Naive thymus-derived CD8-positive, alpha-beta T cell (primary cell): Measurements from ENCODE around the gene PRELP. TPM values are rescaled to one million over a fixed set of nuclear protein-coding genes. Genes with fewer than 3 reads are reported as not detected.

Experiments used
- ATAC-seq, 2 donors: fragments of 150-1000 bp; cut with Tn5 transposase in 1 of 2; sonication (Bioruptor Pico), chemical (Tn5 transposase) in 1 of 2; 1 replicate in 1 of 2; 2 replicates in 1 of 2; pipeline ENCODE4 v1.10.0; 2021; ENCODE audit warnings: mild to moderate bottlenecking in 2 of 2, moderate library complexity in 2 of 2
- POLR2A ChIA-PET: fragments of 350-600 bp; sonication (Branson Sonifier 250); formaldehyde crosslinking; loops from one replicate; lab custom pipeline; 2021; ENCODE audit warnings: antibody characterized with exemption; lab: Charles Lee
- DNase-seq, 10 donors: peaks; one replicate each; pipeline versions ENCODE4 v3.0.0 to v3.0.0-alpha.2; 2020 to 2022
- H3K27ac Mint-ChIP-seq, 10 donors: one replicate each; pipeline ENCODE4 v1.8.0; 2020 to 2022; ENCODE audit warnings: mild to moderate bottlenecking in 10 of 10, mixed read lengths in 10 of 10, moderate library complexity in 4 of 10, inconsistent platforms in 1 of 10
- H3K27me3 Mint-ChIP-seq, 5 donors: one replicate each; pipeline ENCODE4 v1.8.0; 2021 to 2022; ENCODE audit warnings: mixed read lengths in 5 of 5
- H3K36me3 Mint-ChIP-seq, 3 donors: one replicate each; pipeline ENCODE4 v1.8.0; 2020 to 2022; ENCODE audit warnings: mixed read lengths in 3 of 3, mild to moderate bottlenecking in 2 of 3, inconsistent platforms in 1 of 3
- H3K4me1 Mint-ChIP-seq, 4 donors: one replicate each; pipeline ENCODE4 v1.8.0; 2021 to 2022; ENCODE audit warnings: mixed read lengths in 4 of 4
- H3K4me3 Mint-ChIP-seq, 10 donors: one replicate each; pipeline ENCODE4 v1.8.0; 2020 to 2022; ENCODE audit warnings: mild to moderate bottlenecking in 10 of 10, mixed read lengths in 10 of 10, moderate library complexity in 6 of 10, inconsistent platforms in 1 of 10
- H3K9me3 Mint-ChIP-seq, 9 donors: one replicate each; pipeline ENCODE4 v1.8.0; 2020 to 2022; ENCODE audit warnings: mixed read lengths in 9 of 9, mild to moderate bottlenecking in 3 of 9, inconsistent platforms in 1 of 9, moderate library complexity in 1 of 9
- polyA plus RNA-seq, 3 donors: library from polyadenylated mRNA; unstranded; fragments of 300-500 nt; fragmentation: Illumina TruSeq; gene quantifications; one replicate each; pipeline ENCODE4 v1.2.3, GENCODE V29; 2021
- total RNA-seq, 8 experiments: library from RNA in 2 of 8; stranded (reverse) in 2 of 8; gene quantifications; one replicate each; pipeline ENCODE4 v1.2.3 and lab custom pipeline; 2021 to 2026

Gene PRELP
- total and polyA plus RNA-seq, 5 experiments from 2014 or later: not detected

DNA sequence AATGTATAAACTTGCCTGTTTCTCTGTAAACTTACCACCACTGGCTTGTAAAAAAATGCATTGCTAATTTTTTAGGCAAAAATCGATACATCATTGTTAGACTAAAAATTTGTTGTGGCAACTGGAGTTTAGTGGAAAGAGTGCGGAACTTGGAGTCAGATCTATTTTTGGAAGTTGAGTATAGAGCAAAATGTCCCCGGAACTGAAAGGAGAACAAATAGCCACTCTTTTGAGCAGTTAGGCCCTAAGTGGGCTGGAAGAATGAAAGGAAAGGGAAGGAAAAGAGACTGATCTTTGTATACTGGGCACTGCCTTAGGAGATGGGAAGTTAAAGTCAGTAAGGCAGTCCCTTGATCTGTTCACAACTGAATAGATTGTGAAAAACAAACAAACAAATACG lies 48.5 kb downstream of the PRELP start:
- peaks cover 0 to 1% (median 0%) of the 10 kb centered on the region in 5 donors for H3K27me3 Mint-ChIP-seq
- H3K27ac Mint-ChIP-seq: peak overlapping the region in 1 of 10 donors; percentile 0
- H3K36me3 Mint-ChIP-seq: no peaks in the 10 kb centered on the region
- ATAC-seq (no peak), DNase-seq (no peak)
- no peak overlapping the region for H3K4me3 Mint-ChIP-seq
- POLR2A ChIA-PET: no interaction called here
- H3K4me1 Mint-ChIP-seq: peaks cover 0 to 2% (median 0%) of the 10 kb centered on the region in 4 donors
- H3K9me3 Mint-ChIP-seq: no peaks in the 10 kb centered on the region

- no peak for ATAC-seq
- POLR2A ChIA-PET: no interaction called here
- no peaks in the 10 kb centered on the region for H3K9me3 Mint-ChIP-seq
- H3K27me3 Mint-ChIP-seq: peaks cover 0 to 1% (median 0%) of the 10 kb centered on the region in 5 donors
- no peaks in the 10 kb centered on the region for H3K36me3 Mint-ChIP-seq
- H3K4me3 Mint-ChIP-seq: no peak overlapping the region
- H3K27ac Mint-ChIP-seq: peak overlapping the region in 1 of 10 donors; percentile 30
- DNase-seq: no peak
- peaks cover 2 to 5% (median 4%) of the 10 kb centered on the region in 4 donors for H3K4me1 Mint-ChIP-seq
Measured at GRCh38 chr1:203524824-203525223, 49.2 kb downstream of the PRELP start.

DNA sequence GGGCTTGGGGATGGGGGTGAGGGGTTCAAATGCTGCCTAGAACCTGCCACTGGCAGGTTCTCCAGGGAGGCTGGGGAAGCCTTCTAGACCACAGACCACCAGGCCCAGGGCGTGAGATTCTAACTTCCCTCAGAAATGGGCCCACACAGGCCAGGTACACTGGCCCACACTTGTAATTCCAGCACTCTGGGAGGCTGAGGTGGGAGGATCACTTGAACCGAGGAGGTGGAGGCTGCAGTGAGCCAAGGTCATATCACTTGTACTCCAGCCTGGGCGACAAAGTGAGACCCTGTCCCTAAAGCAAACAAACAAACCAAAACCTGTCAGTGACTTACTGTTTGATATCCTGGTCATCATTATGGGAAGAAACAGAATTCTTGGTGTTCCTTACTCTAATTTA lies 50.1 kb downstream of the PRELP start:
- Mint-ChIP-seq H3K27ac (no peak overlapping the region), H3K36me3 (no peaks in the 10 kb centered on the region), H3K4me1 (peaks cover 2 to 6% (median 4%) of the 10 kb centered on the region in 4 donors), H3K27me3 (peaks cover 0 to 1% (median 0%) of the 10 kb centered on the region in 5 donors), H3K4me3 (no peak overlapping the region), H3K9me3 (no peaks in the 10 kb centered on the region)
- ATAC-seq (no peak), DNase-seq (no peak)
- POLR2A ChIA-PET: no interaction called here

GRCh38 chr1:203526130-203526529 lies 50.5 kb downstream of the PRELP start:
- DNase-seq (no peak), ATAC-seq (no peak)
- Mint-ChIP-seq H3K27me3 (peaks cover 0 to 1% (median 0%) of the 10 kb centered on the region in 5 donors), H3K9me3 (no peaks in the 10 kb centered on the region), H3K36me3 (no peaks in the 10 kb centered on the region), H3K4me1 (peaks cover 2 to 6% (median 5%) of the 10 kb centered on the region in 4 donors), H3K27ac (peak overlapping the region in 1 of 10 donors; percentile 56), H3K4me3 (no peak overlapping the region)
- POLR2A ChIA-PET: no interaction called here

- peaks cover 2 to 6% (median 5%) of the 10 kb centered on the region in 4 donors for H3K4me1 Mint-ChIP-seq
- no peaks in the 10 kb centered on the region for H3K9me3 Mint-ChIP-seq
- peak overlapping the region in 1 of 10 donors; percentile 11 for H3K27ac Mint-ChIP-seq
- H3K27me3 Mint-ChIP-seq: peaks cover 0 to 1% (median 0%) of the 10 kb centered on the region in 5 donors
- DNase-seq (no peak), ATAC-seq (no peak)
- no peak overlapping the region for H3K4me3 Mint-ChIP-seq
- H3K36me3 Mint-ChIP-seq: no peaks in the 10 kb centered on the region
- POLR2A ChIA-PET: no interaction called here
Measured at GRCh38 chr1:203526572-203526971, 51.0 kb downstream of the PRELP start.

DNA sequence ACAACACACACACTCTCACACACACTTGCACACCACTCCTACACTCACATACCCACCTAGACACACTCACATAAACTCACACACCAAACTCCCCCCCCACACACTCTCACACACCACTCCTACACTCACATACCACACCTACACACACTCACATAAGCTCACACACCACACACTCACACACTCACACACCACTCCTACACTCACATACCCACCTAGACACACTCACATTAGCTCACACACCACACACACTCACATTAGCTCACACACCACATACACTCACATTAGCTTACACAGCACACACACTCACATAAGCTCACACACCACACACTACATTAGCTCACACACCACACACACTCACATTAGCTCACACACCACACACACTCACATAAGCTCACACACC lies 51.4 kb downstream of the PRELP start:
- ATAC-seq (no peak), DNase-seq (no peak)
- peaks cover 0 to 1% (median 0%) of the 10 kb centered on the region in 5 donors for H3K27me3 Mint-ChIP-seq
- peak overlapping the region in 2 of 10 donors; percentile 11 to 31 for H3K27ac Mint-ChIP-seq
- POLR2A ChIA-PET: no interaction called here
- H3K4me1 Mint-ChIP-seq: peaks cover 2 to 6% (median 6%) of the 10 kb centered on the region in 4 donors
- H3K36me3 Mint-ChIP-seq: no peaks in the 10 kb centered on the region
- no peaks in the 10 kb centered on the region for H3K9me3 Mint-ChIP-seq
- H3K4me3 Mint-ChIP-seq: peak overlapping the region in 1 of 10 donors; percentile 42

- POLR2A ChIA-PET: interaction anchor here (0.6 kb wide), 1 partner anchor 260 kb away, joined by 3 read pairs; no protein-coding TSS in a partner anchor
- no peaks in the 10 kb centered on the region for H3K9me3 Mint-ChIP-seq
- no peak for ATAC-seq
- H3K27me3 Mint-ChIP-seq: no peaks in the 10 kb centered on the region
- DNase-seq: no peak
- no peaks in the 10 kb centered on the region for H3K36me3 Mint-ChIP-seq
- no peak overlapping the region for H3K4me3 Mint-ChIP-seq
- peaks cover 2 to 7% (median 6%) of the 10 kb centered on the region in 4 donors for H3K4me1 Mint-ChIP-seq
- H3K27ac Mint-ChIP-seq: peak overlapping the region in 1 of 10 donors; percentile 84
Measured at GRCh38 chr1:203528063-203528462, 52.5 kb downstream of the PRELP start.

DNA sequence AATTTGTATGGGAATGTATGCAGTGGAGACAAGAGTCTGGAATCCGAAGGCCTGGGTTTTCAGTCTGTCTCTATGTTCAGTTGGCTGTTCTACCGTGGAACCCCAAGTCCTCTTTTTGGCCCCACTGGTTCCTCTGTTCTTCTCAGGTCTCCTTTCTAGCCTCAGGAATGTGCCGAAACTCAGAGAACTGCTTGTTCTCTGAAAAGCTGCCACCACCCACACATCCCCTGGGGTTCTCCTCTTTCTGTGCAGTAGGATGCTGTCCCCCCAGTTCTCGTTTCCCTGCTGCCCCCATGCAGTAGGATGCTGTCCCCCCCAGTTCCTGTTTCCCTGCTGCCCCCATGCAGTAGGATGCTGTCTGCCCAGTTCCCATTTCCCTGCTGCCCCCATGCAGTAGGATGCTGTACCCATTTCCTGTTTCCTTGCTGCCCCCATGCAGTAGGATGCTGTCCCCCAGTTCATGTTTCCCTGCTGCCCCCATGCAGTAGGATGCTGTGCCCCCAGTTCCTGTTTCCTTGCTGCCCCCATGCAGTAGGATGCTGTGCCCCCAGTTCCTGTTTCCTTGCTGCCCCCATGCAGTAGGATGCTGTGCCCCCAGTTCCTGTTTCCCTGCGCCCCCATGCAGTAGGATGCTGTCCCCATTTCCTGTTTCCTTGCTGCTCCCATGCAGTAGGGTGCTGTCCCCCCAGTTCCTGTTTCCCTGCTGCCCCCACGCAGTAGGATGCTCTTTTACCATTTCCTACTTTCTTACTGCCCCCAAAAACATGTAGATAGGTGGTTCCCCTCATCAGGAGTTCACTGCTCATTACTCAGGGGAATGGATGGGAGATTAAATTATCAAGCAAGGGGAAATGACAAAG lies 53.6 kb downstream of the PRELP start:
- Mint-ChIP-seq H3K4me1 (peaks cover 2 to 7% (median 6%) of the 10 kb centered on the region in 4 donors), H3K4me3 (peak overlapping the region in 1 of 10 donors; percentile 15), H3K27ac (peak overlapping the region in 2 of 10 donors; percentile 27 to 84), H3K36me3 (no peaks in the 10 kb centered on the region), H3K27me3 (no peaks in the 10 kb centered on the region), H3K9me3 (no peaks in the 10 kb centered on the region)
- POLR2A ChIA-PET: no interaction called here
- ATAC-seq (no peak), DNase-seq (no peak)

DNA sequence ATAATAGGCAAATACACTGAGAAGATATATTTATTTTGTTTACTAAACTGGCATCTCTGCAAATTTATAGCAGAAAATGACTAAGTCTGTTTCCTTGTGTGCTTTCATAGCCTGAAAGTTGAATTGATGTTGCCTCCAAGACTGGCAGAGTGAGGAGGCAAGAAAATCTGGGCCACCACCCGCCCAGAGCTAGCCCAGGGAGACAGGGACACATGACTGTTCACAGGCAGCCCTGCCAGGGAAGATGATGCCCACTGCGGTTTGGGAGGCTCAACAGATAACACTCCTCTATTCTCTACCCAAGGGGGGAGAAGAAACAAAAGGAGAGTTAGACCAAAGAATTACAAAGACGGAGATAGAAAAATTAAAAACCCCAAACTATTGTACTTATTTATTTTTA lies 55.5 kb downstream of the PRELP start:
- Mint-ChIP-seq H3K4me3 (no peak overlapping the region), H3K9me3 (no peaks in the 10 kb centered on the region), H3K4me1 (peaks cover 2 to 7% (median 6%) of the 10 kb centered on the region in 4 donors), H3K36me3 (no peaks in the 10 kb centered on the region), H3K27ac (peak overlapping the region in 1 of 10 donors; percentile 34), H3K27me3 (peaks cover 0 to 1% (median 0%) of the 10 kb centered on the region in 5 donors)
- DNase-seq (no peak), ATAC-seq (no peak)
- POLR2A ChIA-PET: no interaction called here

- no peak for ATAC-seq
- Mint-ChIP-seq H3K4me1 (peaks cover 2 to 7% (median 6%) of the 10 kb centered on the region in 4 donors), H3K27me3 (peaks cover 0 to 1% (median 0%) of the 10 kb centered on the region in 5 donors), H3K9me3 (no peaks in the 10 kb centered on the region), H3K27ac (no peak overlapping the region), H3K36me3 (no peaks in the 10 kb centered on the region), H3K4me3 (no peak overlapping the region)
- POLR2A ChIA-PET: no interaction called here
- no peak for DNase-seq
Measured at GRCh38 chr1:203534012-203534411, 58.4 kb downstream of the PRELP start.

DNA sequence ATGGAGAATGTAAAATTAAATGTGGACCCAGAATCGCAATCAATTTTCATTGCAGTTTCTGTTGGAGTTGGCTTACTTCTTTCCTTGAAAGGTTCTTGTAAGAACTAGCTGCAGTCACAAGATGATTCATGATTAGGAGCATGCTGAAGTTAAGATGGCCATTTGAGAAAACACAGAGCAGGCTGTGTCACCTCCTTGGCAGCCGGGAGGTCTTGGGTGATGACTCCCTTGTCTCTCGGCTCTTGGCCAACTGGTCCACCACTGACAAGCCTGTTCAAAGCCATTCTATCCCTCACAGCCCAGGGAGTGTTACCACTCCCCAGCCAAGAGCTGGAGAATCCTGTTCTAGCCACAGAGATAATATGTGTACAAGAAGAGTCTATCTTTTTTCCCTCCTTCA lies 58.9 kb downstream of the PRELP start:
- Mint-ChIP-seq H3K4me3 (no peak overlapping the region), H3K27me3 (peaks cover 0 to 1% (median 0%) of the 10 kb centered on the region in 5 donors), H3K36me3 (no peaks in the 10 kb centered on the region), H3K4me1 (peaks cover under 1 to 5% (median 4%) of the 10 kb centered on the region in 4 donors), H3K9me3 (no peaks in the 10 kb centered on the region), H3K27ac (no peak overlapping the region)
- POLR2A ChIA-PET: no interaction called here
- no peak for ATAC-seq
- no peak for DNase-seq

DNA sequence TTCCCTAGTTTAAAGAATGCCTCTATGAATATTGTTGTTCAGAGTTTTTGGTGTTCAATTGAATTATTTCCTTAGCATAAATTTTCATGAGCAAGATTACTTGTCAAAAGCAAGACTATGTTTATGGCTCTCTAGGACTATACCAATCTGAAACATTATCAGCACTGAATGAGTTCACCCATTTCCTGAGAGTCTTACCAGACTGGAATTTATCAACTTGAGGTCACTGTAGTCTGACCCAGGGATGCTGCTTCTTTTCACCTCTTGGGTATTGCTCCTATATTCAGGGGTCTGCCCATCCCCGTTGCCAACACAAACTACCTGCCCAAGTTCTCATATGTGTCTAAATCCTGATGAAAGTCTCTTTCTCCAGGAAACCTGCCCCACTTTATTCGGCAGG lies 61.0 kb downstream of the PRELP start:
- peaks cover 0 to 2% (median 0%) of the 10 kb centered on the region in 4 donors for H3K4me1 Mint-ChIP-seq
- ATAC-seq (no peak), DNase-seq (no peak)
- H3K9me3 Mint-ChIP-seq: no peaks in the 10 kb centered on the region
- peaks cover 0 to 1% (median 0%) of the 10 kb centered on the region in 5 donors for H3K27me3 Mint-ChIP-seq
- H3K4me3 Mint-ChIP-seq: no peak overlapping the region
- no peaks in the 10 kb centered on the region for H3K36me3 Mint-ChIP-seq
- POLR2A ChIA-PET: no interaction called here
- no peak overlapping the region for H3K27ac Mint-ChIP-seq

DNA sequence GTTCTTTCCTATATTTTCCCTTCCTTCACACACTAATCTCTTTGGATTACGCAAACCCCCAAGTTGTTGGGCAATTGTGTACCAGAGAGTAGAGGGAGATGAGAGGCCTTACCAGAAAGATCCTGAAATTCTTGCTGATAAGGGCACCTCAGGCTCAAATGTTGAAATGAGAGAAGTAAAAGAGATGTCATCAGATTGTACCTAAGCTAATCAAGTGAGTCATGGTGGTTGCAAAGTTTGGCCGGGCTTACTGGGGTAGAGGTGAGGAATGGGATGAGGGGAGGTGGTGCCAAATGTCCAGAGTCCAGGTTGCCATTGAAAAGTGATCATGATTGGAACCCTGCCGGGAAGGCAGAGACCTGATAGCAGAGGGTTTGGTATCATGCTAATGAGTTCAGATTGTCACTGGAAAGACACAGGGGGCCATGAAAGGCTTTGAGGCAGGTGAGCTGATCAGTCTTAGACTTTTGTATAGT lies 61.4 kb downstream of the PRELP start:
- no peak for ATAC-seq

More for the DNA sequence above, 61.4 kb downstream of the PRELP start:
- POLR2A ChIA-PET: no interaction called here
- Mint-ChIP-seq H3K27ac (no peak overlapping the region), H3K4me3 (no peak overlapping the region), H3K4me1 (peaks cover 0 to under 1% (median 0%) of the 10 kb centered on the region in 4 donors), H3K36me3 (no peaks in the 10 kb centered on the region), H3K27me3 (peaks cover 0 to 1% (median 0%) of the 10 kb centered on the region in 5 donors), H3K9me3 (no peaks in the 10 kb centered on the region)
- DNase-seq: no peak
